ENCODE data around the gene SHROOM3. TPM values are rescaled to one million over a fixed set of nuclear protein-coding genes. Genes with fewer than 3 reads are reported as not detected.

The SHROOM3 gene
- total and polyA plus RNA-seq, 2 of the 13 experiments (the other 11 are each of a cell fraction or from before 2014, with no cell fraction given): 0.01 TPM; not detected in 1

- TF ChIP-seq, protein P1, sequence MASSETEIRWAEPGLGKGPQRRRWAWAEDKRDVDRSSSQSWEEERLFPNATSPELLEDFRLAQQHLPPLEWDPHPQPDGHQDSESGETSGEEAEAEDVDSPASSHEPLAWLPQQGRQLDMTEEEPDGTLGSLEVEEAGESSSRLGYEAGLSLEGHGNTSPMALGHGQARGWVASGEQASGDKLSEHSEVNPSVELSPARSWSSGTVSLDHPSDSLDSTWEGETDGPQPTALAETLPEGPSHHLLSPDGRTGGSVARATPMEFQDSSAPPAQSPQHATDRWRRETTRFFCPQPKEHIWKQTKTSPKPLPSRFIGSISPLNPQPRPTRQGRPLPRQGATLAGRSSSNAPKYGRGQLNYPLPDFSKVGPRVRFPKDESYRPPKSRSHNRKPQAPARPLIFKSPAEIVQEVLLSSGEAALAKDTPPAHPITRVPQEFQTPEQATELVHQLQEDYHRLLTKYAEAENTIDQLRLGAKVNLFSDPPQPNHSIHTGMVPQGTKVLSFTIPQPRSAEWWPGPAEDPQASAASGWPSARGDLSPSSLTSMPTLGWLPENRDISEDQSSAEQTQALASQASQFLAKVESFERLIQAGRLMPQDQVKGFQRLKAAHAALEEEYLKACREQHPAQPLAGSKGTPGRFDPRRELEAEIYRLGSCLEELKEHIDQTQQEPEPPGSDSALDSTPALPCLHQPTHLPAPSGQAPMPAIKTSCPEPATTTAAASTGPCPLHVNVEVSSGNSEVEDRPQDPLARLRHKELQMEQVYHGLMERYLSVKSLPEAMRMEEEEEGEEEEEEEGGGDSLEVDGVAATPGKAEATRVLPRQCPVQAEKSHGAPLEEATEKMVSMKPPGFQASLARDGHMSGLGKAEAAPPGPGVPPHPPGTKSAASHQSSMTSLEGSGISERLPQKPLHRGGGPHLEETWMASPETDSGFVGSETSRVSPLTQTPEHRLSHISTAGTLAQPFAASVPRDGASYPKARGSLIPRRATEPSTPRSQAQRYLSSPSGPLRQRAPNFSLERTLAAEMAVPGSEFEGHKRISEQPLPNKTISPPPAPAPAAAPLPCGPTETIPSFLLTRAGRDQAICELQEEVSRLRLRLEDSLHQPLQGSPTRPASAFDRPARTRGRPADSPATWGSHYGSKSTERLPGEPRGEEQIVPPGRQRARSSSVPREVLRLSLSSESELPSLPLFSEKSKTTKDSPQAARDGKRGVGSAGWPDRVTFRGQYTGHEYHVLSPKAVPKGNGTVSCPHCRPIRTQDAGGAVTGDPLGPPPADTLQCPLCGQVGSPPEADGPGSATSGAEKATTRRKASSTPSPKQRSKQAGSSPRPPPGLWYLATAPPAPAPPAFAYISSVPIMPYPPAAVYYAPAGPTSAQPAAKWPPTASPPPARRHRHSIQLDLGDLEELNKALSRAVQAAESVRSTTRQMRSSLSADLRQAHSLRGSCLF (CRISPR knock-in tag; IDR thresholded peaks at IDR 0.05; ENCODE audit: borderline replicate concordance): no peak
- TF ChIP-seq, protein P2, sequence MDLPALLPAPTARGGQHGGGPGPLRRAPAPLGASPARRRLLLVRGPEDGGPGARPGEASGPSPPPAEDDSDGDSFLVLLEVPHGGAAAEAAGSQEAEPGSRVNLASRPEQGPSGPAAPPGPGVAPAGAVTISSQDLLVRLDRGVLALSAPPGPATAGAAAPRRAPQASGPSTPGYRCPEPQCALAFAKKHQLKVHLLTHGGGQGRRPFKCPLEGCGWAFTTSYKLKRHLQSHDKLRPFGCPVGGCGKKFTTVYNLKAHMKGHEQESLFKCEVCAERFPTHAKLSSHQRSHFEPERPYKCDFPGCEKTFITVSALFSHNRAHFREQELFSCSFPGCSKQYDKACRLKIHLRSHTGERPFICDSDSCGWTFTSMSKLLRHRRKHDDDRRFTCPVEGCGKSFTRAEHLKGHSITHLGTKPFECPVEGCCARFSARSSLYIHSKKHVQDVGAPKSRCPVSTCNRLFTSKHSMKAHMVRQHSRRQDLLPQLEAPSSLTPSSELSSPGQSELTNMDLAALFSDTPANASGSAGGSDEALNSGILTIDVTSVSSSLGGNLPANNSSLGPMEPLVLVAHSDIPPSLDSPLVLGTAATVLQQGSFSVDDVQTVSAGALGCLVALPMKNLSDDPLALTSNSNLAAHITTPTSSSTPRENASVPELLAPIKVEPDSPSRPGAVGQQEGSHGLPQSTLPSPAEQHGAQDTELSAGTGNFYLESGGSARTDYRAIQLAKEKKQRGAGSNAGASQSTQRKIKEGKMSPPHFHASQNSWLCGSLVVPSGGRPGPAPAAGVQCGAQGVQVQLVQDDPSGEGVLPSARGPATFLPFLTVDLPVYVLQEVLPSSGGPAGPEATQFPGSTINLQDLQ (CRISPR knock-in tag; IDR thresholded peaks at IDR 0.05): no peak
- no peak for TF ChIP-seq ZNF235 (CRISPR knock-in tag; IDR thresholded peaks at IDR 0.05; ENCODE audit: borderline replicate concordance)
- TF ChIP-seq, protein P3, sequence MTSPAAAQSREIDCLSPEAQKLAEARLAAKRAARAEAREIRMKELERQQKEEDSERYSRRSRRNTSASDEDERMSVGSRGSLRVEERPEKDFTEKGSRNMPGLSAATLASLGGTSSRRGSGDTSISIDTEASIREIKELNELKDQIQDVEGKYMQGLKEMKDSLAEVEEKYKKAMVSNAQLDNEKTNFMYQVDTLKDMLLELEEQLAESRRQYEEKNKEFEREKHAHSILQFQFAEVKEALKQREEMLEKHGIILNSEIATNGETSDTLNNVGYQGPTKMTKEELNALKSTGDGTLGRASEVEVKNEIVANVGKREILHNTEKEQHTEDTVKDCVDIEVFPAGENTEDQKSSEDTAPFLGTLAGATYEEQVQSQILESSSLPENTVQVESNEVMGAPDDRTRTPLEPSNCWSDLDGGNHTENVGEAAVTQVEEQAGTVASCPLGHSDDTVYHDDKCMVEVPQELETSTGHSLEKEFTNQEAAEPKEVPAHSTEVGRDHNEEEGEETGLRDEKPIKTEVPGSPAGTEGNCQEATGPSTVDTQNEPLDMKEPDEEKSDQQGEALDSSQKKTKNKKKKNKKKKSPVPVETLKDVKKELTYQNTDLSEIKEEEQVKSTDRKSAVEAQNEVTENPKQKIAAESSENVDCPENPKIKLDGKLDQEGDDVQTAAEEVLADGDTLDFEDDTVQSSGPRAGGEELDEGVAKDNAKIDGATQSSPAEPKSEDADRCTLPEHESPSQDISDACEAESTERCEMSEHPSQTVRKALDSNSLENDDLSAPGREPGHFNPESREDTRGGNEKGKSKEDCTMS (CRISPR knock-in tag; conservative IDR thresholded peaks at IDR 0.05): no peak
- no peak for TF ChIP-seq SMAD9 (CRISPR knock-in tag; IDR thresholded peaks at IDR 0.05)
- no peak for TF ChIP-seq ATF1 (CRISPR knock-in tag; IDR thresholded peaks at IDR 0.05)
- TF ChIP-seq ZNF839 (CRISPR knock-in tag; IDR thresholded peaks at IDR 0.05; ENCODE audit: borderline replicate concordance): no peak
- no peak for TF ChIP-seq CEBPZ (IDR thresholded peaks at IDR 0.05; ENCODE audit: low read length)
- TF ChIP-seq XBP1 (CRISPR knock-in tag; IDR thresholded peaks at IDR 0.05): no peak
- no peak for TF ChIP-seq HNRNPL (IDR thresholded peaks at IDR 0.05; ENCODE audit: low read depth, low read length)
- no peak for TF ChIP-seq PHB2 (IDR thresholded peaks at IDR 0.05; ENCODE audit: partially characterized antibody)
Measured at GRCh38 chr4:76809594-76810305, 374.7 kb downstream of the SHROOM3 start (continued).

Data from HepG2 (cell line).